K562 (cell line): ENCODE data around the gene HES3.

Experiments used
- CHD7 ChIP-seq: fragments of 200-600 bp; sonication (generic); IDR thresholded peaks from one replicate; pipeline ENCODE4 v1.6.1; 2012; ENCODE audit warnings: mild to moderate bottlenecking, low read depth, low read length, inconsistent platforms
- GTF3C2 ChIP-seq: IDR thresholded peaks from 3 replicates; pipeline ENCODE4 v1.6.1; 2011; ENCODE audit warnings: borderline replicate concordance, mild to moderate bottlenecking, moderate library complexity; ENCODE audit not compliant: insufficient read length; ENCODE audit errors: extremely low read depth
- MAX ChIP-seq: sonication (generic); formaldehyde crosslinking; IDR thresholded peaks from 2 replicates; pipeline ENCODE4 v1.9.0; 2022; ENCODE audit warnings: mild to moderate bottlenecking, missing genetic modification reagents
- MBD2 ChIP-seq: sonication (generic); IDR thresholded peaks from 2 replicates; pipeline ENCODE4 v1.6.1; 2016; ENCODE audit warnings: low read depth, borderline replicate concordance
- RFX5 ChIP-seq: IDR thresholded peaks from 2 replicates; pipeline ENCODE4 v1.6.1; 2011; ENCODE audit warnings: low read depth, mild to moderate bottlenecking, improper control_type of control experiment, low read length
- ZNF232 ChIP-seq: sonication (generic); formaldehyde crosslinking; IDR thresholded peaks from 2 replicates; pipeline ENCODE4 v1.8.0; 2022; ENCODE audit warnings: mild to moderate bottlenecking, missing genetic modification reagents
- ZNF263 ChIP-seq: sonication (generic); formaldehyde crosslinking; IDR thresholded peaks from 2 replicates; pipeline ENCODE4 v1.8.0; 2022; ENCODE audit warnings: mild to moderate bottlenecking, missing genetic modification reagents, borderline replicate concordance
- TF ChIP-seq, protein P1 (sequence below), 3 experiments: IDR thresholded peaks in 2 of 3; conservative IDR thresholded peaks in 1 of 3; 2 replicates each; pipeline ENCODE4 v1.5.1; 2011 to 2012; ENCODE audit warnings: low read length in 3 of 3, mild to moderate bottlenecking in 3 of 3, control low read depth in 2 of 3, improper control_type of control experiment in 1 of 3, inconsistent platforms in 1 of 3, low read depth in 1 of 3, mixed read lengths in 1 of 3, moderate library complexity in 1 of 3; ENCODE audit not compliant: insufficient read depth in 2 of 3

GRCh38 chr1:6271006-6271405 is 27.0 kb downstream of the HES3 start:
- TF ChIP-seq RFX5 = no peak
- TF ChIP-seq ZNF263 = no peak
- TF ChIP-seq GTF3C2 = no peak
- no peak for TF ChIP-seq MAX (CRISPR knock-in tag)
- TF ChIP-seq CHD7 = no peak
- no peak for TF ChIP-seq MBD2
- TF ChIP-seq, protein P1, sequence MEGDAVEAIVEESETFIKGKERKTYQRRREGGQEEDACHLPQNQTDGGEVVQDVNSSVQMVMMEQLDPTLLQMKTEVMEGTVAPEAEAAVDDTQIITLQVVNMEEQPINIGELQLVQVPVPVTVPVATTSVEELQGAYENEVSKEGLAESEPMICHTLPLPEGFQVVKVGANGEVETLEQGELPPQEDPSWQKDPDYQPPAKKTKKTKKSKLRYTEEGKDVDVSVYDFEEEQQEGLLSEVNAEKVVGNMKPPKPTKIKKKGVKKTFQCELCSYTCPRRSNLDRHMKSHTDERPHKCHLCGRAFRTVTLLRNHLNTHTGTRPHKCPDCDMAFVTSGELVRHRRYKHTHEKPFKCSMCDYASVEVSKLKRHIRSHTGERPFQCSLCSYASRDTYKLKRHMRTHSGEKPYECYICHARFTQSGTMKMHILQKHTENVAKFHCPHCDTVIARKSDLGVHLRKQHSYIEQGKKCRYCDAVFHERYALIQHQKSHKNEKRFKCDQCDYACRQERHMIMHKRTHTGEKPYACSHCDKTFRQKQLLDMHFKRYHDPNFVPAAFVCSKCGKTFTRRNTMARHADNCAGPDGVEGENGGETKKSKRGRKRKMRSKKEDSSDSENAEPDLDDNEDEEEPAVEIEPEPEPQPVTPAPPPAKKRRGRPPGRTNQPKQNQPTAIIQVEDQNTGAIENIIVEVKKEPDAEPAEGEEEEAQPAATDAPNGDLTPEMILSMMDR (IDR thresholded peaks at IDR 0.05 in 2 of 3, conservative IDR thresholded peaks at IDR 0.05 in 1 of 3; ENCODE audit: insufficient read depth in 2 of 3, low read depth in 1 of 3, low read length in 3 of 3) = no peak
- TF ChIP-seq ZNF232 (CRISPR knock-in tag) = no peak
